Measurements from ENCODE around the gene ATL3. TPM values are rescaled to one million over a fixed set of nuclear protein-coding genes. Genes with fewer than 3 reads are reported as not detected.

The ATL3 gene
- total RNA-seq, 1 experiment from 2014 or later, result 55.1 TPM

GRCh38 chr11:63672156-63672463 lies 934 bp upstream of the ATL3 start:
- intact Hi-C loops (cut with micrococcal nuclease; ENCODE audit: unreplicated experiment), result no loop called here
- Mint-ChIP-seq H3K36me3 (ENCODE audit: insufficient read depth, unreplicated experiment) (no peaks in the 10 kb centered on the region), H3K4me3 (ENCODE audit: unreplicated experiment) (peak overlapping the region; percentile 82), H3K4me1 (ENCODE audit: low read depth, unreplicated experiment) (peaks cover 18% of the 10 kb centered on the region), H3K27me3 (ENCODE audit: insufficient read depth, unreplicated experiment) (no peaks in the 10 kb centered on the region), H3K27ac (ENCODE audit: unreplicated experiment) (peak overlapping the region; percentile 67), H3K9me3 (ENCODE audit: unreplicated experiment) (no peaks in the 10 kb centered on the region)
- Histone ChIP-seq H3K27me3 (replicated peaks; ENCODE audit: control insufficient read depth, insufficient read depth, low read length) (no peaks in the 10 kb centered on the region), H3K9me3 (no peaks in the 10 kb centered on the region), H3K4me3 (ENCODE audit: low read depth, low read length) (no peak overlapping the region), H3K36me3 (ENCODE audit: control insufficient read depth, insufficient read depth, low read length) (no peaks in the 10 kb centered on the region), H3K4me1 (peaks cover 19% of the 10 kb centered on the region)
- CTCF ChIA-PET, result interaction anchor here (1.9 to 2.9 kb wide), 2 partner anchors 10 to 39 kb away, joined by 12 to 15 read pairs; partner anchors contain the start of gene RTN3
- TF ChIP-seq, protein P1, sequence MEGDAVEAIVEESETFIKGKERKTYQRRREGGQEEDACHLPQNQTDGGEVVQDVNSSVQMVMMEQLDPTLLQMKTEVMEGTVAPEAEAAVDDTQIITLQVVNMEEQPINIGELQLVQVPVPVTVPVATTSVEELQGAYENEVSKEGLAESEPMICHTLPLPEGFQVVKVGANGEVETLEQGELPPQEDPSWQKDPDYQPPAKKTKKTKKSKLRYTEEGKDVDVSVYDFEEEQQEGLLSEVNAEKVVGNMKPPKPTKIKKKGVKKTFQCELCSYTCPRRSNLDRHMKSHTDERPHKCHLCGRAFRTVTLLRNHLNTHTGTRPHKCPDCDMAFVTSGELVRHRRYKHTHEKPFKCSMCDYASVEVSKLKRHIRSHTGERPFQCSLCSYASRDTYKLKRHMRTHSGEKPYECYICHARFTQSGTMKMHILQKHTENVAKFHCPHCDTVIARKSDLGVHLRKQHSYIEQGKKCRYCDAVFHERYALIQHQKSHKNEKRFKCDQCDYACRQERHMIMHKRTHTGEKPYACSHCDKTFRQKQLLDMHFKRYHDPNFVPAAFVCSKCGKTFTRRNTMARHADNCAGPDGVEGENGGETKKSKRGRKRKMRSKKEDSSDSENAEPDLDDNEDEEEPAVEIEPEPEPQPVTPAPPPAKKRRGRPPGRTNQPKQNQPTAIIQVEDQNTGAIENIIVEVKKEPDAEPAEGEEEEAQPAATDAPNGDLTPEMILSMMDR (IDR thresholded peaks at IDR 0.05; ENCODE audit: insufficient read depth in 1 of 2, low read depth in 1 of 2, low read length in 1 of 2, severe bottlenecking in 1 of 2, unreplicated experiment in 1 of 2), result no peak
- POLR2A ChIA-PET, result interaction anchor here (1.0 to 3.2 kb wide), 2 partner anchors 10 to 38 kb away, joined by 3 to 32 read pairs; partner anchors contain the start of gene RTN3
- no TSS peak for BruUV-seq (replicated peaks)
- no peak for DNase-seq

DNA sequence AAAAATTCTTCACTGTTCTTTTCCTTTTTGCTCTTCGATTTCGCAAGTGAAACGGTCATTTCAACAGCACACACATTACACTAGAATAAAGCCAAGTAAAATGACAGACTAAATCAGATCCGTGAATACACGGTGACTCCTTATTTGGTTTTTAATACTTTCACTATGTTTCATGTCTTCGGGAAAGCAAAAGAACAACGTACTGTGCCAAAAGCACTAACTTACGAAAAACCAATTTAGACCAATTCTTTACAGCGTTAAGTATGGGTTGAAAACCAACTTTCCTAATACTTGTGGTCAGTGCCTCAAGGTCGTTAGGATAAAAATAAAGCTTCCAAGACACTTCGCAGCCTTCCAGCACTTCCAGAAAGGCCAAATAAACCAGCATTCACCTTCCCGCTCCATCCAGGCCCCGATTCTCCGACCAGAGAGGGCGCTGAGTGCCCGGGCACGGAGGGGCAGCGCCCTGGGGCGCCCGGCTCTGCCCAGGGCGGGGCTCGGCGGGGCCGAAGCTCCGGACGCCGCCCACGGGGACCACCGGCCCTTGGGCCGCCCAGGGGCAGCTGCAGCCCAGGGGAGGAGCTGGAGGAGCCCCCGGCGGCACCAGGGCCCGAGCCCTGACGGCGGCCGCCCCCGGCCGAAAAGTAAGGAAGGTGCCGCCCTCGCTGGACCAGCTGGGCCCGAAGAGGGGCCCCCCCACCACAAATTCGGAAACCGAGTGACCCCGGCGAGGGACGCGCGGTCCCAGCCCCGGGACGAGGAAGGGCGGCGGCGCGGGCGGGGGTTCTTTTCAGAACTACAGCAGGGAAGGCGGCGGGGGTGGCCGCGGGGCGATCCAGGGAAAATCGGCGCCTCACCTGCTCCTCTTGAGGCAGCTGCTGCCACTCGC lies 499 bp downstream of the ATL3 start:
- H3K27ac Mint-ChIP-seq (ENCODE audit: unreplicated experiment), result peak overlapping the region; percentile 67
- no peaks in the 10 kb centered on the region for H3K27me3 Mint-ChIP-seq (ENCODE audit: insufficient read depth, unreplicated experiment)
- POLR2A ChIA-PET, result interaction anchor here (3.2 kb wide), 1 partner anchor 11 kb away, joined by 32 read pairs; the partner anchor contains the start of gene RTN3
- TF ChIP-seq, protein P1 (IDR thresholded peaks at IDR 0.05; ENCODE audit: insufficient read depth in 1 of 2, low read depth in 1 of 2, low read length in 1 of 2, severe bottlenecking in 1 of 2, unreplicated experiment in 1 of 2), result peak in 1 of 2 experiments; percentile 59
- no peaks in the 10 kb centered on the region for H3K9me3 Mint-ChIP-seq (ENCODE audit: unreplicated experiment)
- Histone ChIP-seq H3K27me3 (replicated peaks; ENCODE audit: control insufficient read depth, insufficient read depth, low read length) (no peaks in the 10 kb centered on the region), H3K36me3 (ENCODE audit: control insufficient read depth, insufficient read depth, low read length) (no peaks in the 10 kb centered on the region), H3K4me3 (ENCODE audit: low read depth, low read length) (peak overlapping the region; percentile 92), H3K4me1 (peaks cover 19% of the 10 kb centered on the region), H3K9me3 (no peaks in the 10 kb centered on the region)
- CTCF ChIA-PET, result interaction anchor here (0.8 to 2.9 kb wide), 5 partner anchors 11 to 98 kb away, joined by 3 to 15 read pairs (median 7); partner anchors contain the start of genes RTN3 and ZFTA
- DNase-seq, result peak in 1 of 2 experiments; percentile 71
- H3K36me3 Mint-ChIP-seq (ENCODE audit: insufficient read depth, unreplicated experiment), result peaks cover under 1% of the 10 kb centered on the region
- intact Hi-C loops (cut with micrococcal nuclease; ENCODE audit: unreplicated experiment), result loop anchor here (1.0 to 2.0 kb wide), 3 partner anchors 11 to 68 kb away; partner anchors contain the start of gene RTN3
- no TSS peak for BruUV-seq (replicated peaks)
- H3K4me1 Mint-ChIP-seq (ENCODE audit: low read depth, unreplicated experiment), result peaks cover 18% of the 10 kb centered on the region
- peak overlapping the region; percentile 82 for H3K4me3 Mint-ChIP-seq (ENCODE audit: unreplicated experiment)

DNA sequence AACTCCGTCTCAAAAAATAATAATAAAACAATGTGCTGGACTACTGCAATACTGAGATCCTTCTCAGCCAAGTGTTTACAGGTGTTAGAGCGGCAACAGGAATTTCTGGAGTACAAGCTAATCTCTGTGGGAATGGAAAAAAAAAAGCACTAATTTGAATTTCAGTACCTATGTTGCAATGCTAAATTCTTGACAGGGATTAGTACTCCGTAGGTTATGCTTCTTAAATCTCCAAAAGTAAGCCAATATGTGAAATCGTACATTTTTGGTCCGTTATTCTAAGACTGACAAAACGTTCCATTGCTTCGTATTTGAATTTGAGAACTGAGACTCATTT lies 1.1 kb downstream of the ATL3 start:
- intact Hi-C loops (cut with micrococcal nuclease; ENCODE audit: unreplicated experiment), result loop anchor here (2.0 kb wide), 1 partner anchor 69 kb away; no protein-coding TSS in a partner anchor
- TF ChIP-seq, protein P1 (IDR thresholded peaks at IDR 0.05; ENCODE audit: insufficient read depth in 1 of 2, low read depth in 1 of 2, low read length in 1 of 2, severe bottlenecking in 1 of 2, unreplicated experiment in 1 of 2), result no peak
- no peak for DNase-seq
- Mint-ChIP-seq H3K4me1 (ENCODE audit: low read depth, unreplicated experiment) (peaks cover 18% of the 10 kb centered on the region), H3K27ac (ENCODE audit: unreplicated experiment) (peak overlapping the region; percentile 67), H3K9me3 (ENCODE audit: unreplicated experiment) (no peaks in the 10 kb centered on the region), H3K36me3 (ENCODE audit: insufficient read depth, unreplicated experiment) (peaks cover 4% of the 10 kb centered on the region), H3K27me3 (ENCODE audit: insufficient read depth, unreplicated experiment) (no peaks in the 10 kb centered on the region), H3K4me3 (ENCODE audit: unreplicated experiment) (peak overlapping the region; percentile 82)
- TSS peak; percentile 68 for BruUV-seq (replicated peaks)
- Histone ChIP-seq H3K36me3 (ENCODE audit: control insufficient read depth, insufficient read depth, low read length) (no peaks in the 10 kb centered on the region), H3K4me3 (ENCODE audit: low read depth, low read length) (peak overlapping the region; percentile 92), H3K27me3 (replicated peaks; ENCODE audit: control insufficient read depth, insufficient read depth, low read length) (no peaks in the 10 kb centered on the region), H3K4me1 (peaks cover 19% of the 10 kb centered on the region), H3K9me3 (no peaks in the 10 kb centered on the region)
- POLR2A ChIA-PET, result interaction anchor here (0.6 to 3.2 kb wide), 2 partner anchors 12 to 37 kb away, joined by 3 to 32 read pairs; partner anchors contain the start of gene RTN3
- CTCF ChIA-PET, result interaction anchor here (0.8 to 1.0 kb wide), 3 partner anchors 11 to 98 kb away, joined by 3 to 7 read pairs (median 4); partner anchors contain the start of gene ZFTA
